ENCODE data around the gene APBB2. TPM values are rescaled to one million over a fixed set of nuclear protein-coding genes. Genes with fewer than 3 reads are reported as not detected.

Gene APBB2
- total and polyA plus RNA-seq, 8 donors = 42.5 to 94.8 (median 53.8) TPM

- intact Hi-C loops (cut with DNase I) = no loop called here
- H3K36me3 ChIP-seq = no peaks in the 10 kb centered on the region
- DNase-seq (no peak), ATAC-seq (no peak)
- H3K4me1 ChIP-seq = peaks cover 18 to 30% of the 10 kb centered on the region in 2 donors
- no peaks in the 10 kb centered on the region for H3K9me3 ChIP-seq
- no peak overlapping the region for H3K27ac ChIP-seq
- H3K27me3 ChIP-seq = no peaks in the 10 kb centered on the region
- no peak for TF ChIP-seq CTCF (IDR thresholded peaks at IDR 0.05)
- no peak overlapping the region for H3K4me3 ChIP-seq
Measured at GRCh38 chr4:41074215-41074614, 140.1 kb downstream of the APBB2 start.

GRCh38 chr4:41072021-41072777, 142.1 kb downstream of the APBB2 start:
- Histone ChIP-seq H3K9me3 (no peaks in the 10 kb centered on the region), H3K27me3 (no peaks in the 10 kb centered on the region), H3K4me1 (peaks cover 18 to 26% of the 10 kb centered on the region in 2 donors), H3K27ac (peak overlapping the region in 1 of 2 donors; percentile 45), H3K4me3 (no peak overlapping the region), H3K36me3 (no peaks in the 10 kb centered on the region)
- no peak for DNase-seq
- TF ChIP-seq CTCF (IDR thresholded peaks at IDR 0.05) = no peak
- ATAC-seq = peak; percentile 58
- intact Hi-C loops (cut with DNase I) = no loop called here

GRCh38 chr4:41070516-41071281, 143.6 kb downstream of the APBB2 start:
- intact Hi-C loops (cut with DNase I) = no loop called here
- peak overlapping the region in 1 of 2 donors; percentile 22 for H3K27ac ChIP-seq
- peaks cover 18 to 26% of the 10 kb centered on the region in 2 donors for H3K4me1 ChIP-seq
- TF ChIP-seq CTCF (IDR thresholded peaks at IDR 0.05) = no peak
- H3K4me3 ChIP-seq = no peak overlapping the region
- H3K27me3 ChIP-seq = no peaks in the 10 kb centered on the region
- no peaks in the 10 kb centered on the region for H3K36me3 ChIP-seq
- ATAC-seq = peak; percentile 65
- no peak for DNase-seq
- no peaks in the 10 kb centered on the region for H3K9me3 ChIP-seq

GRCh38 chr4:41069838-41070237, 144.5 kb downstream of the APBB2 start:
- intact Hi-C loops (cut with DNase I) = no loop called here
- no peak for DNase-seq
- Histone ChIP-seq H3K4me1 (peaks cover 18 to 26% of the 10 kb centered on the region in 2 donors), H3K27ac (no peak overlapping the region), H3K27me3 (no peaks in the 10 kb centered on the region), H3K4me3 (no peak overlapping the region), H3K36me3 (no peaks in the 10 kb centered on the region), H3K9me3 (no peaks in the 10 kb centered on the region)
- no peak for ATAC-seq
- no peak for TF ChIP-seq CTCF (IDR thresholded peaks at IDR 0.05)

GRCh38 chr4:41069257-41069656, 145.1 kb downstream of the APBB2 start:
- ATAC-seq = peak; percentile 5

More at GRCh38 chr4:41069257-41069656, 145.1 kb downstream of the APBB2 start:
- intact Hi-C loops (cut with DNase I) = no loop called here
- Histone ChIP-seq H3K27me3 (no peaks in the 10 kb centered on the region), H3K9me3 (no peaks in the 10 kb centered on the region), H3K4me3 (no peak overlapping the region), H3K36me3 (no peaks in the 10 kb centered on the region), H3K4me1 (peaks cover 18 to 26% of the 10 kb centered on the region in 2 donors), H3K27ac (no peak overlapping the region)
- no peak for DNase-seq
- no peak for TF ChIP-seq CTCF (IDR thresholded peaks at IDR 0.05)
